Measurements from ENCODE around the gene TNFRSF25.

TNFRSF25 gene

GRCh38 chr1:6491480-6491962 is 25.5 kb upstream of the TNFRSF25 start, which contains the start of gene PLEKHG5:
Gene PLEKHG5 (minus strand): TSS chr1:6491667. CDS start chr1:6477571, 14,096 bp downstream.
- TF ChIP-seq SPI1 (IDR thresholded peaks at IDR 0.05; ENCODE audit: borderline replicate concordance, low read depth) (no peak), CTCF (IDR thresholded peaks at IDR 0.05; ENCODE audit: insufficient read depth, low read length) (no peak), GABPA (IDR thresholded peaks at IDR 0.05; ENCODE audit: low read depth) (no peak), POLR2AphosphoS5 (IDR thresholded peaks at IDR 0.05; ENCODE audit: low read depth) (no peak)
- TF ChIP-seq, protein P1, sequence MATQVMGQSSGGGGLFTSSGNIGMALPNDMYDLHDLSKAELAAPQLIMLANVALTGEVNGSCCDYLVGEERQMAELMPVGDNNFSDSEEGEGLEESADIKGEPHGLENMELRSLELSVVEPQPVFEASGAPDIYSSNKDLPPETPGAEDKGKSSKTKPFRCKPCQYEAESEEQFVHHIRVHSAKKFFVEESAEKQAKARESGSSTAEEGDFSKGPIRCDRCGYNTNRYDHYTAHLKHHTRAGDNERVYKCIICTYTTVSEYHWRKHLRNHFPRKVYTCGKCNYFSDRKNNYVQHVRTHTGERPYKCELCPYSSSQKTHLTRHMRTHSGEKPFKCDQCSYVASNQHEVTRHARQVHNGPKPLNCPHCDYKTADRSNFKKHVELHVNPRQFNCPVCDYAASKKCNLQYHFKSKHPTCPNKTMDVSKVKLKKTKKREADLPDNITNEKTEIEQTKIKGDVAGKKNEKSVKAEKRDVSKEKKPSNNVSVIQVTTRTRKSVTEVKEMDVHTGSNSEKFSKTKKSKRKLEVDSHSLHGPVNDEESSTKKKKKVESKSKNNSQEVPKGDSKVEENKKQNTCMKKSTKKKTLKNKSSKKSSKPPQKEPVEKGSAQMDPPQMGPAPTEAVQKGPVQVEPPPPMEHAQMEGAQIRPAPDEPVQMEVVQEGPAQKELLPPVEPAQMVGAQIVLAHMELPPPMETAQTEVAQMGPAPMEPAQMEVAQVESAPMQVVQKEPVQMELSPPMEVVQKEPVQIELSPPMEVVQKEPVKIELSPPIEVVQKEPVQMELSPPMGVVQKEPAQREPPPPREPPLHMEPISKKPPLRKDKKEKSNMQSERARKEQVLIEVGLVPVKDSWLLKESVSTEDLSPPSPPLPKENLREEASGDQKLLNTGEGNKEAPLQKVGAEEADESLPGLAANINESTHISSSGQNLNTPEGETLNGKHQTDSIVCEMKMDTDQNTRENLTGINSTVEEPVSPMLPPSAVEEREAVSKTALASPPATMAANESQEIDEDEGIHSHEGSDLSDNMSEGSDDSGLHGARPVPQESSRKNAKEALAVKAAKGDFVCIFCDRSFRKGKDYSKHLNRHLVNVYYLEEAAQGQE (IDR thresholded peaks at IDR 0.05; ENCODE audit: insufficient replicate concordance, low read depth): no peak
- peaks cover 53% of the 10 kb centered on the region for H3K27me3 ChIP-seq (ENCODE audit: insufficient read depth, poor library complexity, severe bottlenecking)
- no peak within 1 kb of the TSS for H3K27ac ChIP-seq (replicated peaks)
- no peak for DNase-seq (ENCODE audit: low read depth in 1 of 2, low spot score in 1 of 2)
- H3K4me3 ChIP-seq (replicated peaks; ENCODE audit: insufficient read depth, low read length): peak within 1 kb of the TSS; percentile 28; the same call in 1 of the 2 replicates

- no peak for TF ChIP-seq POLR2AphosphoS5 (IDR thresholded peaks at IDR 0.05; ENCODE audit: low read depth)
- no peak for TF ChIP-seq SPI1 (IDR thresholded peaks at IDR 0.05; ENCODE audit: borderline replicate concordance, low read depth)
- TF ChIP-seq, protein P1 (IDR thresholded peaks at IDR 0.05; ENCODE audit: insufficient replicate concordance, low read depth): no peak
- TF ChIP-seq GABPA (IDR thresholded peaks at IDR 0.05; ENCODE audit: low read depth): no peak
- TF ChIP-seq CTCF (IDR thresholded peaks at IDR 0.05; ENCODE audit: insufficient read depth, low read length): no peak
- Histone ChIP-seq H3K27ac (replicated peaks) (no peak overlapping the region), H3K27me3 (ENCODE audit: insufficient read depth, poor library complexity, severe bottlenecking) (peaks cover 52% of the 10 kb centered on the region)
Measured at GRCh38 chr1:6491081-6491449, 25.1 kb upstream of the TNFRSF25 start.

DNA sequence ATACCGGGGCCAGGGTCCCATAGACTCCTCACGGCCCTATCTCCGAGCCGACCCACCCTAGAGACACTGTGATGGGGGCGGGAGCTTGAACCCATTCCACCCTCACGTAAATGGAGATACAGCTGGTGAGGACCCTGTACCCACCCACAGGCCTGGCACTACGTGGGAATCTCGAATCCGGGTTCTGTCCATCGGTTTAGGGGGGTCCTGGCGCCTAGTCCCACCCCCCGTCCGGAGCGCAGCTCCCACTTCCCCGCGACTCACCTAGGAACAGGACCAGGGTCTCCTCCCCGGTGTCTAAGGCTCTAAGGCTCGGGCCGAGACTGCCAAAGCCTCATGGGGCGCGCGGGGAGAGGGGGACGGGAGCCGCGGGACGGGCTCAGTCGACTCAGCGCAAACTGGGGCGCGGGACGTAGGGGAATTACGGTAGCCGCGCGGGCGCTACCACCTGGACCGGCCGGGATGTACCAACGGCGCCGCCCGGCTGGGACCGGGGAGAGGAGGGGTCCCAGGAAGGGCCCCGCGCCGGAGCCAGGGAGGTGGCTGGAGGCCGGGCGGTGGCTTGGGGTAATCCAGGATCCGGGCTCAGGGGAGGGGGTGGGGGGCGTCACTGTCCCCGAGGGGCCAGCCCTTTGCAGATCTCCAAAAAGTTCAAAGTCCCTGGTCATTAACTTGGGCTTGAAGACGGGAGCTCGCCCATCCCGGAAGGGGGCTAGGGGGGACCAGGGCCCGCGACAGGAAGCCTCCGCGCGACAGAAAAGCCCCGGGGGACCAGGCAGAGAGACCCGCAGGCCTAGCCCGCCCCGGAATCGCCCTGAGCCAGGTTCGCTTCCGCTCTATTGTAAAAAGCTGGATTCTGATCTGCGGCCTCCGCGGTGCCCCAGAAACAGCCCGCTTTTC is 24.5 kb upstream of the TNFRSF25 start:
- no peak overlapping the region for H3K27ac ChIP-seq (replicated peaks)
- peak in 1 of 2 experiments; percentile 30 for DNase-seq (ENCODE audit: low read depth in 1 of 2, low spot score in 1 of 2)

More at GRCh38 chr1:6491081-6491449, 25.1 kb upstream of the TNFRSF25 start:
- no peak for DNase-seq (ENCODE audit: low read depth in 1 of 2, low spot score in 1 of 2)
- H3K4me3 ChIP-seq (replicated peaks; ENCODE audit: insufficient read depth, low read length): no peak overlapping the region

More for the DNA sequence above, 24.5 kb upstream of the TNFRSF25 start:
- H3K27me3 ChIP-seq (ENCODE audit: insufficient read depth, poor library complexity, severe bottlenecking): peaks cover 51% of the 10 kb centered on the region
- H3K4me3 ChIP-seq (replicated peaks; ENCODE audit: insufficient read depth, low read length): peak overlapping the region; percentile 28
- TF ChIP-seq SPI1 (IDR thresholded peaks at IDR 0.05; ENCODE audit: borderline replicate concordance, low read depth): no peak
- no peak for TF ChIP-seq GABPA (IDR thresholded peaks at IDR 0.05; ENCODE audit: low read depth)
- no peak for TF ChIP-seq POLR2AphosphoS5 (IDR thresholded peaks at IDR 0.05; ENCODE audit: low read depth)
- TF ChIP-seq, protein P1 (IDR thresholded peaks at IDR 0.05; ENCODE audit: insufficient replicate concordance, low read depth): no peak
- no peak for TF ChIP-seq CTCF (IDR thresholded peaks at IDR 0.05; ENCODE audit: insufficient read depth, low read length)

Data from HL-60 (cell line).